B cell (primary cell): Measurements from ENCODE around the gene HECTD3. TPM values are rescaled to one million over a fixed set of nuclear protein-coding genes. Genes with fewer than 3 reads are reported as not detected.
A peak's percentile ranks its signal among the peaks of the same experiment; 100 is the strongest.

Experiments used
- ATAC-seq: fragments of 200-7000 bp; cut with Tn5 transposase; one replicate; pipeline ENCODE4 v1.10.0; 2021; ENCODE audit warnings: low read depth, mild to moderate bottlenecking, moderate number of reproducible peaks, moderate library complexity
- CTCF ChIA-PET: fragments of 350-600 bp; sonication (Branson Sonifier 250); formaldehyde crosslinking; loops from one replicate; lab custom pipeline; 2021; ENCODE audit warnings: antibody characterized with exemption, inconsistent platforms; lab: Charles Lee
- POLR2A ChIA-PET: fragments of 350-600 bp; sonication (Branson Sonifier 250); formaldehyde crosslinking; loops from one replicate; lab custom pipeline; 2021; ENCODE audit warnings: antibody characterized with exemption; lab: Charles Lee
- DNase-seq: peaks from one replicate; pipeline ENCODE4 v3.0.0; 2013
- H2AFZ ChIP-seq: 2 replicates; pipeline ENCODE4 v1.6.1; 2012; ENCODE audit warnings: mild to moderate bottlenecking, low read depth, low read length; ENCODE audit not compliant: insufficient read depth, poor library complexity, severe bottlenecking
- H3K27ac ChIP-seq, 2 donors: 1 replicate in 1 of 2; 2 replicates in 1 of 2; pipeline ENCODE4 v1.5.1; 2012 to 2013; ENCODE audit warnings: low read length in 2 of 2, mild to moderate bottlenecking in 2 of 2, moderate library complexity in 1 of 2
- H3K27me3 ChIP-seq, 4 experiments: fragments of 200-600 bp in 1 of 4; sonication (generic) in 1 of 4; replicated peaks in 1 of 4; 1 replicate in 2 of 4; 2 replicates in 2 of 4; pipeline versions ENCODE4 v1.6.1 to v1.7.0; 2013 to 2016; ENCODE audit warnings: low read length in 3 of 4, mild to moderate bottlenecking in 2 of 4, mixed read lengths in 1 of 4, moderate library complexity in 1 of 4; ENCODE audit not compliant: insufficient read depth in 4 of 4, control insufficient read depth in 3 of 4; ENCODE audit errors: control extremely low read depth in 1 of 4
- H3K36me3 ChIP-seq, 2 experiments: replicated peaks in 1 of 2; 1 replicate in 1 of 2; 2 replicates in 1 of 2; pipeline versions ENCODE4 v1.6.1 to v1.7.1; 2013; ENCODE audit warnings: low read length in 1 of 2; ENCODE audit not compliant: insufficient read depth in 2 of 2, control insufficient read depth in 1 of 2; ENCODE audit errors: control extremely low read depth in 1 of 2, extremely low read depth in 1 of 2
- H3K4me1 ChIP-seq, 2 donors: fragments of 200-600 bp in 1 of 2; sonication (generic) in 1 of 2; 1 replicate in 1 of 2; 2 replicates in 1 of 2; pipeline versions ENCODE4 v1.5.1 to v1.6.1; 2013 to 2017; ENCODE audit warnings: low read length in 2 of 2; ENCODE audit not compliant: control insufficient read depth in 2 of 2, insufficient read depth in 2 of 2
- H3K4me2 ChIP-seq: replicated peaks from 2 replicates; pipeline ENCODE3; 2012; ENCODE audit warnings: mild to moderate bottlenecking, low read depth, low read length; ENCODE audit not compliant: poor library complexity, severe bottlenecking
- H3K4me3 ChIP-seq, 5 experiments: fragments of 200-600 bp in 1 of 5; sonication (generic) in 1 of 5; 1 replicate in 3 of 5; 2 replicates in 2 of 5; pipeline versions ENCODE4 v1.5.1 to v1.7.0; 2011 to 2016; ENCODE audit warnings: low read length in 4 of 5, mild to moderate bottlenecking in 4 of 5, low read depth in 2 of 5, control low read depth in 1 of 5, moderate library complexity in 1 of 5; ENCODE audit not compliant: insufficient read depth in 1 of 5; ENCODE audit errors: control extremely low read depth in 1 of 5, extremely low read depth in 1 of 5
- H3K79me2 ChIP-seq: fragments of 200-600 bp; sonication (generic); one replicate; pipeline ENCODE4 v1.6.0; 2016; ENCODE audit warnings: low read length; ENCODE audit not compliant: control insufficient read depth, insufficient read depth
- H3K9ac ChIP-seq: fragments of 200-600 bp; sonication (generic); 2 replicates; pipeline ENCODE4 v1.6.1; 2017; ENCODE audit warnings: mild to moderate bottlenecking, low read length, moderate library complexity
- H3K9me3 ChIP-seq, 3 donors: one replicate each; pipeline versions ENCODE4 v1.6.1 to v1.7.1; 2013; ENCODE audit warnings: low read length in 2 of 3; ENCODE audit not compliant: control insufficient read depth in 2 of 3, insufficient read depth in 1 of 3; ENCODE audit errors: control extremely low read depth in 1 of 3
- H4K20me1 ChIP-seq: 2 replicates; pipeline ENCODE4 v1.6.0; 2012; ENCODE audit warnings: mild to moderate bottlenecking, low read length; ENCODE audit not compliant: insufficient read depth, control insufficient read depth, poor library complexity, severe bottlenecking
- H3K27ac Mint-ChIP-seq: one replicate; pipeline ENCODE4 v1.8.0; 2021; ENCODE audit warnings: mixed read lengths
- H3K27me3 Mint-ChIP-seq: one replicate; pipeline ENCODE4 v1.8.0; 2021; ENCODE audit warnings: mixed read lengths
- H3K4me1 Mint-ChIP-seq: one replicate; pipeline ENCODE4 v1.8.0; 2021; ENCODE audit warnings: mixed read lengths
- H3K4me3 Mint-ChIP-seq: one replicate; pipeline ENCODE4 v1.8.0; 2021; ENCODE audit warnings: mixed read lengths
- H3K9me3 Mint-ChIP-seq: one replicate; pipeline ENCODE4 v1.8.0; 2022; ENCODE audit warnings: mixed read lengths; ENCODE audit not compliant: insufficient read depth
- EZH2 ChIP-seq: IDR thresholded peaks from 2 replicates; pipeline ENCODE4 v1.6.1; 2012; ENCODE audit warnings: borderline replicate concordance, low read depth, mild to moderate bottlenecking, moderate library complexity, low read length; ENCODE audit not compliant: insufficient read depth, poor library complexity, severe bottlenecking
- WGBS: methylation state at CpG from one replicate; pipeline ENCODE4 v1.1.5; 2013; ENCODE audit warnings: missing lambda C conversion rate; ENCODE audit not compliant: insufficient coverage; 5-methylcytosine and 5-hydroxymethylcytosine counted together
- intact Hi-C: fragments of 100-400 bp; cut with micrococcal nuclease; formaldehyde crosslinking; loops from one replicate; pipeline ENCODE4 v1.10.0; 2022
- polyA plus RNA-seq: library from polyadenylated mRNA; depleted of rRNA; stranded (reverse); fragments of >200 nt; gene quantifications from 2 replicates; pipeline ENCODE4 v1.2.3, GENCODE V29; 2012
- total RNA-seq, 2 donors: library from RNA; stranded (reverse); fragments of 120-200 nt in 1 of 2; gene quantifications; 1 replicate in 1 of 2; 2 replicates in 1 of 2; pipeline versions ENCODE4 v1.2.3 to v1.2.4, GENCODE V29; 2013 to 2022
- TF ChIP-seq, protein P1 (sequence below): fragments of 200-600 bp; IDR thresholded peaks from one replicate; pipeline ENCODE4 v1.8.0; 2022; ENCODE audit warnings: antibody characterized with exemption, mild to moderate bottlenecking

The HECTD3 gene
- total and polyA plus RNA-seq, 2 donors (not counting 1 experiment from before 2014, with no cell fraction given) = 44.5 to 66.8 TPM

DNA sequence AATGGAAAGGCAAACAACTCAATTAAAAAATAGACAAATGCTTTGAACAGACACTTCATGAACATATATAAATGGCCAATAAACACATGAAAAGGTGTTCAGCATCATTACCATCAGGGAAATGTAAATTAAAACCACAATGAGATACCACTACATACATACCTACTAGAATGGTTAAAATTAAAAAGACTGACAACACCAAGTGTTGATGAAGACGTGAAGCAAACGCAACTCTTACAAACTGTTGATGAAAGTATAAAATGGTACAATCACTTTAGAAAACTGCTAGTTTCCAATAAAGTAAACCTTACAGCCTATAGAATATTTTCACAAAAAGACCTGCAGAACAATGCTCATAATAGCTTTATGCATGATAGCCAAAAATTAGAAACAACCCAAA lies 34.9 kb downstream of the HECTD3 start:
- Mint-ChIP-seq H3K4me3 (no peak overlapping the region), H3K27me3 (no peaks in the 10 kb centered on the region), H3K9me3 (peaks cover 8% of the 10 kb centered on the region), H3K27ac (no peak overlapping the region), H3K4me1 (peaks cover 10% of the 10 kb centered on the region)
- ATAC-seq (no peak), DNase-seq (no peak)
- Histone ChIP-seq H3K4me3 (no peak overlapping the region), H3K9ac (no peak overlapping the region), H4K20me1 (no peaks in the 10 kb centered on the region), H3K4me1 (peaks cover 8 to 9% of the 10 kb centered on the region in 2 donors), H3K9me3 (peaks cover 0 to 5% (median 4%) of the 10 kb centered on the region in 3 donors), H3K79me2 (peaks cover 16% of the 10 kb centered on the region), H3K4me2 (no peak overlapping the region), H3K27me3 (no peaks in the 10 kb centered on the region), H3K27ac (no peak overlapping the region), H2AFZ (no peak overlapping the region), H3K36me3 (peaks cover 13 to 38% of the 10 kb centered on the region in 2 experiments)
- CTCF ChIA-PET = interaction anchor here (0.6 kb wide), 1 partner anchor 15 kb away, joined by 3 read pairs; no protein-coding TSS in a partner anchor
- intact Hi-C loops = no loop called here
- whole genome bisulfite sequencing = no CpG with 5 or more reads among the region's 2 CpGs
- TF ChIP-seq EZH2 = no peak
- TF ChIP-seq, protein P1, sequence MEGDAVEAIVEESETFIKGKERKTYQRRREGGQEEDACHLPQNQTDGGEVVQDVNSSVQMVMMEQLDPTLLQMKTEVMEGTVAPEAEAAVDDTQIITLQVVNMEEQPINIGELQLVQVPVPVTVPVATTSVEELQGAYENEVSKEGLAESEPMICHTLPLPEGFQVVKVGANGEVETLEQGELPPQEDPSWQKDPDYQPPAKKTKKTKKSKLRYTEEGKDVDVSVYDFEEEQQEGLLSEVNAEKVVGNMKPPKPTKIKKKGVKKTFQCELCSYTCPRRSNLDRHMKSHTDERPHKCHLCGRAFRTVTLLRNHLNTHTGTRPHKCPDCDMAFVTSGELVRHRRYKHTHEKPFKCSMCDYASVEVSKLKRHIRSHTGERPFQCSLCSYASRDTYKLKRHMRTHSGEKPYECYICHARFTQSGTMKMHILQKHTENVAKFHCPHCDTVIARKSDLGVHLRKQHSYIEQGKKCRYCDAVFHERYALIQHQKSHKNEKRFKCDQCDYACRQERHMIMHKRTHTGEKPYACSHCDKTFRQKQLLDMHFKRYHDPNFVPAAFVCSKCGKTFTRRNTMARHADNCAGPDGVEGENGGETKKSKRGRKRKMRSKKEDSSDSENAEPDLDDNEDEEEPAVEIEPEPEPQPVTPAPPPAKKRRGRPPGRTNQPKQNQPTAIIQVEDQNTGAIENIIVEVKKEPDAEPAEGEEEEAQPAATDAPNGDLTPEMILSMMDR = no peak
- POLR2A ChIA-PET = no interaction called here

DNA sequence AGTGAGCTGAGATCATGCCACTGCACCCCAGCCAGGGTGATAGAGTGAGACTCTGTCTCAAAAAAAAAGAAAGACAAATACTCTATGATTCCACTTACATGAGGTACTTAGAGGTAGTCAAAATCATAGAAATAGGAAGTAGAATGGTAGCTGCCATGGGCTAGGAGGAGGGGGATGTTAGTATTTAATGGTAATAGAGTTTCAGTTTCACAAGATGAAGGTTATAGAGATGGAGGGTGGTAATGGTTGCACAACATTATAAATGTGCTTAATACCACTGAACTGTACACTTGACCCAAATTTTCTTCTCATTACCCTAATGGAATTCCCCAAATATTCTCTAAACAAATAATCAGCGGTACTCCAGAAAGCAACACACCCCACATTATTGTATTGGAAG lies 37.5 kb downstream of the HECTD3 start:
- no peaks in the 10 kb centered on the region for H3K27me3 ChIP-seq
- no peaks in the 10 kb centered on the region for H4K20me1 ChIP-seq
- WGBS = no CpG with 5 or more reads among the region's 1 CpG
- H3K79me2 ChIP-seq = peaks cover 16% of the 10 kb centered on the region
- H3K27ac Mint-ChIP-seq = peak overlapping the region; percentile 67
- intact Hi-C loops = no loop called here
- peak overlapping the region; percentile 63 for H2AFZ ChIP-seq
- no peak overlapping the region for H3K4me3 Mint-ChIP-seq
- H3K9me3 Mint-ChIP-seq = peaks cover 8% of the 10 kb centered on the region
- no peak overlapping the region for H3K4me3 ChIP-seq
- H3K4me1 Mint-ChIP-seq = peaks cover 10% of the 10 kb centered on the region
- TF ChIP-seq EZH2 = no peak
- H3K4me2 ChIP-seq = no peak overlapping the region
- ATAC-seq (peak; percentile 49), DNase-seq (peak; percentile 24)
- peaks cover 0 to 5% (median 4%) of the 10 kb centered on the region in 3 donors for H3K9me3 ChIP-seq
- POLR2A ChIA-PET = interaction anchor here (0.6 kb wide), 1 partner anchor 222 kb away, joined by 4 read pairs; no protein-coding TSS in a partner anchor
- no peaks in the 10 kb centered on the region for H3K27me3 Mint-ChIP-seq
- H3K9ac ChIP-seq = no peak overlapping the region
- peak overlapping the region in 1 of 2 donors; percentile 39 for H3K27ac ChIP-seq
- H3K36me3 ChIP-seq = peaks cover 13 to 26% of the 10 kb centered on the region in 2 experiments
- CTCF ChIA-PET = interaction anchor here (0.5 to 1.3 kb wide), 5 partner anchors 13 to 247 kb away, joined by 3 to 6 read pairs (median 3); partner anchors contain the start of gene EIF2B3
- H3K4me1 ChIP-seq = peaks cover 8 to 9% of the 10 kb centered on the region in 2 donors
